PFSK-1 (cell line): ENCODE data around the gene ELANE.

Experiments used
- FOXP2 ChIP-seq: optimal IDR thresholded peaks from 2 replicates; pipeline ENCODE3; 2011; ENCODE audit warnings: borderline replicate concordance, control low read depth, inconsistent platforms; ENCODE audit not compliant: insufficient read depth; ENCODE audit errors: extremely low read length, extremely low read depth
- POLR2AphosphoS5 ChIP-seq: IDR thresholded peaks from 2 replicates; pipeline ENCODE4 v1.6.1; 2012; ENCODE audit warnings: low read depth, mild to moderate bottlenecking, control low read depth, low read length, moderate library complexity
- SIN3A ChIP-seq: IDR thresholded peaks from 2 replicates; pipeline ENCODE4 v1.6.1; 2012; ENCODE audit warnings: mild to moderate bottlenecking, low read length, moderate library complexity, borderline replicate concordance; ENCODE audit not compliant: insufficient read depth
- TAF1 ChIP-seq: IDR thresholded peaks from 2 replicates; pipeline ENCODE4 v1.6.1; 2012; ENCODE audit warnings: low read length, control low read depth, borderline replicate concordance; ENCODE audit not compliant: insufficient read depth
- TF ChIP-seq, protein P1 (sequence below), 2 experiments: IDR thresholded peaks; 2 replicates each; pipeline versions ENCODE4 v1.6.1 to v1.8.0; 2011 to 2012; ENCODE audit warnings: low read depth in 2 of 2, low read length in 2 of 2, control low read depth in 1 of 2, inconsistent platforms in 1 of 2, mild to moderate bottlenecking in 1 of 2, moderate library complexity in 1 of 2; ENCODE audit not compliant: insufficient read depth in 1 of 2

ELANE gene

GRCh38 chr19:867855-868457 is 15.9 kb downstream of the ELANE start:
- TF ChIP-seq SIN3A = no peak
- TF ChIP-seq, protein P1, sequence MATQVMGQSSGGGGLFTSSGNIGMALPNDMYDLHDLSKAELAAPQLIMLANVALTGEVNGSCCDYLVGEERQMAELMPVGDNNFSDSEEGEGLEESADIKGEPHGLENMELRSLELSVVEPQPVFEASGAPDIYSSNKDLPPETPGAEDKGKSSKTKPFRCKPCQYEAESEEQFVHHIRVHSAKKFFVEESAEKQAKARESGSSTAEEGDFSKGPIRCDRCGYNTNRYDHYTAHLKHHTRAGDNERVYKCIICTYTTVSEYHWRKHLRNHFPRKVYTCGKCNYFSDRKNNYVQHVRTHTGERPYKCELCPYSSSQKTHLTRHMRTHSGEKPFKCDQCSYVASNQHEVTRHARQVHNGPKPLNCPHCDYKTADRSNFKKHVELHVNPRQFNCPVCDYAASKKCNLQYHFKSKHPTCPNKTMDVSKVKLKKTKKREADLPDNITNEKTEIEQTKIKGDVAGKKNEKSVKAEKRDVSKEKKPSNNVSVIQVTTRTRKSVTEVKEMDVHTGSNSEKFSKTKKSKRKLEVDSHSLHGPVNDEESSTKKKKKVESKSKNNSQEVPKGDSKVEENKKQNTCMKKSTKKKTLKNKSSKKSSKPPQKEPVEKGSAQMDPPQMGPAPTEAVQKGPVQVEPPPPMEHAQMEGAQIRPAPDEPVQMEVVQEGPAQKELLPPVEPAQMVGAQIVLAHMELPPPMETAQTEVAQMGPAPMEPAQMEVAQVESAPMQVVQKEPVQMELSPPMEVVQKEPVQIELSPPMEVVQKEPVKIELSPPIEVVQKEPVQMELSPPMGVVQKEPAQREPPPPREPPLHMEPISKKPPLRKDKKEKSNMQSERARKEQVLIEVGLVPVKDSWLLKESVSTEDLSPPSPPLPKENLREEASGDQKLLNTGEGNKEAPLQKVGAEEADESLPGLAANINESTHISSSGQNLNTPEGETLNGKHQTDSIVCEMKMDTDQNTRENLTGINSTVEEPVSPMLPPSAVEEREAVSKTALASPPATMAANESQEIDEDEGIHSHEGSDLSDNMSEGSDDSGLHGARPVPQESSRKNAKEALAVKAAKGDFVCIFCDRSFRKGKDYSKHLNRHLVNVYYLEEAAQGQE (IDR thresholded peaks at IDR 0.05; ENCODE audit: insufficient read depth in 1 of 2, low read depth in 2 of 2, low read length in 2 of 2) = no peak
- TF ChIP-seq FOXP2 = no peak
- TF ChIP-seq POLR2AphosphoS5 = no peak
- TF ChIP-seq TAF1 = no peak

- no peak; the same call in 1 of the 2 replicates for TF ChIP-seq POLR2AphosphoS5
- TF ChIP-seq, protein P1 (IDR thresholded peaks at IDR 0.05; ENCODE audit: insufficient read depth in 1 of 2, low read depth in 2 of 2, low read length in 2 of 2) = no peak
- TF ChIP-seq FOXP2 = no peak
- no peak for TF ChIP-seq SIN3A
- no peak for TF ChIP-seq TAF1
Measured at GRCh38 chr19:868458-869244, 16.5 kb downstream of the ELANE start.

DNA sequence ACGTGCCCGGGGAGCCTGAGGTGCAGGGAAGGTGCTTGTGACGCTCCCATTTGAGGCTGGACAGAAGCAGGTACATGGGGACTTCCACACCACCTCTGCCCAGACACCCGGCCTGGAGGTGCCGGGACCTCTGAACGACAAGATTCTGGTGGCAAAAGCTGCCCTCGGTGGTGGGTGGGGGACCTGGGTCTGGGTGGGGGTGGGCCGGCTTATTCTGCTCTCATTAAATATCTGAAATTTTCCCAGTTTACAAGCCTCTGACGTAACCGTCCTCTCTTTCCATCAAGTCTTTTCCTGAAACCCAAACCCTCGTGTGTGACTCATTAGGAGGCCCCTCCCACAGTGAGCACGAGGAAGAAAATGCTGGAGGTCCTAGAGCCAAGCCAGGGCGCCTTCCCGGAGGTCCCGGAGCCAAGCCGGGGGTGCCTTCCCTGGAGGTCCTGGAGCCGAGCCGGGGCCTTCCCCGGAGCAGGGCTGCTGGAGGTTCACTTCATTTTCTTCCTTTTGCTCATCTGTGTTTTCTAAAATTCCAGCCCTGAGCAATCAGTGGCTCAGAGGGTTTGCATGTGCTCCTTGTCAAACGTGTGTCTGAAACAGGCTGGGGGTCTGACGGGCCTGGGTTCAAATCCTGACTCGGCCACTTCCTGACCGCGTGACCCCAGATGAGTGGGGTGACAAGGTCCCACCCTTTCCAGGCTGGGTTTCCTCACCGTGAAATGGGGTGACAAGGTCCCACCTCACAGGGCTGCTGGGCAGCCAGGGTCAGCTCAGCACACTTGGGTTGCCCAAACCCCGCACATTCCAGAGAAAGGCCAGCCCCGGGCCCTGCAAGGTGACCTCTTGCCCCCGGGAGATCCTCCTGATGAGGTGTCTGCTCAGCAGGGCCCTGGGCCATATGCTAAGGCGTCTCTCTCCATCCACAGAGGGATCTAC is 17.4 kb downstream of the ELANE start:
- TF ChIP-seq TAF1 (no peak), POLR2AphosphoS5 (no peak), SIN3A (no peak), FOXP2 (no peak)
- TF ChIP-seq, protein P1 (IDR thresholded peaks at IDR 0.05; ENCODE audit: insufficient read depth in 1 of 2, low read depth in 2 of 2, low read length in 2 of 2) = no peak

- TF ChIP-seq FOXP2 (no peak), POLR2AphosphoS5 (no peak), TAF1 (no peak), SIN3A (no peak)
- TF ChIP-seq, protein P1 (IDR thresholded peaks at IDR 0.05; ENCODE audit: insufficient read depth in 1 of 2, low read depth in 2 of 2, low read length in 2 of 2) = no peak
Measured at GRCh38 chr19:870314-870713, 18.2 kb downstream of the ELANE start.
